HUES48 (cell line): ENCODE results near the gene ANO2.

Source experiments
- H3K27ac ChIP-seq: one replicate; pipeline ENCODE4 v1.7.0; 2013; ENCODE audit warnings: low read depth, low read length, inconsistent platforms
- H3K27me3 ChIP-seq: 2 replicates; pipeline ENCODE4 v1.6.1; 2013; ENCODE audit warnings: mild to moderate bottlenecking, low read length; ENCODE audit not compliant: control insufficient read depth, insufficient read depth
- H3K36me3 ChIP-seq: 2 replicates; pipeline ENCODE4 v1.6.1; 2013; ENCODE audit warnings: low read length; ENCODE audit not compliant: control insufficient read depth, insufficient read depth
- H3K4me1 ChIP-seq: 2 replicates; pipeline ENCODE4 v1.6.1; 2013; ENCODE audit warnings: mild to moderate bottlenecking, low read length; ENCODE audit not compliant: control insufficient read depth, insufficient read depth
- H3K4me3 ChIP-seq: 2 replicates; pipeline ENCODE4 v1.5.1; 2013; ENCODE audit warnings: mild to moderate bottlenecking, low read depth, low read length
- H3K9ac ChIP-seq: 2 replicates; pipeline ENCODE4 v1.6.1; 2013; ENCODE audit warnings: mild to moderate bottlenecking, low read depth, low read length, moderate library complexity
- H3K9me3 ChIP-seq: 2 replicates; pipeline ENCODE4 v1.6.1; 2013; ENCODE audit warnings: low read length; ENCODE audit not compliant: control insufficient read depth, insufficient read depth

Gene ANO2

DNA sequence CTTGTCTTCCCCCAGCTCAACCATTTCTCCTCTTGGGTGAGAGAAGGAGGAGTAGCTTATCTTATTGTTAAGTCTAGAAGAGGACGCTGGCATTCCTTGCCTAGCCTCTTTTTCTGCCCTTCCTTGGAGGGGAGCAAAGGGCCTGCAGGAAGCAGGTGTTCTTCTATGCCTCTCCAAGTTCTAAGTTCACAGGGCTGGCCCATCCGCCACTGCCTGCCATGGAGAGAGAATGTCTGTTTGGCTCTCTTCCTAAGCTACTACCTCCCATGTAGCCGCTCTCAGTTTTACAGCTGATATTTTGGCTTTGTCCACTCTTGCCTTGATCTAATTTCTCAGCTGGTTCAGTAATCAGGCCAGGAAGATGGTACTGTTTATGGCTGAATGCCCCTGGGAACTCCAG, 312.0 kb downstream of the ANO2 start:
- Histone ChIP-seq H3K4me3 (no peak overlapping the region), H3K4me1 (no peaks in the 10 kb centered on the region), H3K9ac (no peak overlapping the region), H3K36me3 (no peaks in the 10 kb centered on the region), H3K27ac (no peak overlapping the region), H3K27me3 (no peaks in the 10 kb centered on the region), H3K9me3 (no peaks in the 10 kb centered on the region)

GRCh38 chr12:5632453-5632852, 312.6 kb downstream of the ANO2 start:
- H3K9ac ChIP-seq = no peak overlapping the region
- H3K36me3 ChIP-seq = no peaks in the 10 kb centered on the region
- no peaks in the 10 kb centered on the region for H3K4me1 ChIP-seq
- no peak overlapping the region for H3K27ac ChIP-seq
- no peaks in the 10 kb centered on the region for H3K9me3 ChIP-seq
- no peaks in the 10 kb centered on the region for H3K27me3 ChIP-seq
- no peak overlapping the region for H3K4me3 ChIP-seq

DNA sequence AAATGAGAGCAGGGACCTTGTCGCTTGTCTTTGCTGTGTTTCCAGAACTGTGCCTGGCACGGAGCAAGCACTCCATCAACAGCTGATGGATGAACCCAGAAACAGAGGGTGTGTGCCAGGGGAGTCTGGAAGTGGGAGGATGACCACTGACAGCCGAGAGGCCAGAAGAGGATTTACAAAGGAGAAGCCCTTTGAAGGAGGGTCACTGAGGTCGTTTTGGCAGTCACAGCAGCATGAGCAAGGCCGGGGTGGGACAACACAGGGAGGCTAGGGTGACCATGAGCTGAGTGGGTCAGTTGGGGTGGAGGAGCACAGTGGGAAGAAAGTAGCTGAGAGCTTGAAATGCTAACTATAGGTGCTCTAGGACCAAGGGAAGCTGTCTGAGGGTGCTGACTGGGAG, 313.6 kb downstream of the ANO2 start:
- Histone ChIP-seq H3K9ac (no peak overlapping the region), H3K36me3 (no peaks in the 10 kb centered on the region), H3K4me1 (no peaks in the 10 kb centered on the region), H3K4me3 (no peak overlapping the region), H3K27me3 (no peaks in the 10 kb centered on the region), H3K9me3 (no peaks in the 10 kb centered on the region), H3K27ac (no peak overlapping the region)

- no peak overlapping the region for H3K4me3 ChIP-seq
- no peaks in the 10 kb centered on the region for H3K4me1 ChIP-seq
- H3K9ac ChIP-seq = no peak overlapping the region
- no peaks in the 10 kb centered on the region for H3K36me3 ChIP-seq
- no peak overlapping the region for H3K27ac ChIP-seq
- no peaks in the 10 kb centered on the region for H3K27me3 ChIP-seq
- H3K9me3 ChIP-seq = no peaks in the 10 kb centered on the region
Observed at GRCh38 chr12:5630726-5631125, 314.3 kb downstream of the ANO2 start.

DNA sequence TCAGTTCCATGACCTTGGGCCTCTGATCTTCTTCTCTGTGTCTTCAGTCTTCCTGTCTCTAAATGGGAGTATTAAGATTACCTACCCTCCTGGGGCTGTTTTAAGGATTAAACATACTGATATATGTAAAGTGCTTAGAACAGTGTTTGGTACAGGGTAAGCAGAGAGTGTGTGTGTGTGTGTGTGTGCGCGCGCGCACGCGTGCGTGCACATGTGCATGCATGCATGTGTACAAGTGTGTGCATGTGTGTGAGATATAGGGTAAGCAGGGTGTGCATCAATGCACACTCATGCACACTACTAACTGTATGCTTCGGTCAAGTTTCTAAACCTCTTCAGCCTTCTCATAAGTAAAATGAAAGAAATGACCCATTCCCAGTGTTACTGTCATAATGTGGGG, 316.6 kb downstream of the ANO2 start:
- Histone ChIP-seq H3K36me3 (no peaks in the 10 kb centered on the region), H3K27ac (no peak overlapping the region), H3K27me3 (no peaks in the 10 kb centered on the region), H3K9ac (no peak overlapping the region), H3K9me3 (no peaks in the 10 kb centered on the region), H3K4me1 (no peaks in the 10 kb centered on the region), H3K4me3 (no peak overlapping the region)

- no peaks in the 10 kb centered on the region for H3K27me3 ChIP-seq
- H3K9me3 ChIP-seq = no peaks in the 10 kb centered on the region
- H3K4me1 ChIP-seq = no peaks in the 10 kb centered on the region
Observed at GRCh38 chr12:5627053-5627630, 317.9 kb downstream of the ANO2 start.

GRCh38 chr12:5626151-5626550, 318.9 kb downstream of the ANO2 start:
- no peaks in the 10 kb centered on the region for H3K36me3 ChIP-seq
- no peak overlapping the region for H3K4me3 ChIP-seq
- H3K9me3 ChIP-seq = no peaks in the 10 kb centered on the region
- H3K4me1 ChIP-seq = no peaks in the 10 kb centered on the region
- no peak overlapping the region for H3K27ac ChIP-seq
- H3K27me3 ChIP-seq = no peaks in the 10 kb centered on the region
- no peak overlapping the region for H3K9ac ChIP-seq

More at GRCh38 chr12:5627053-5627630, 317.9 kb downstream of the ANO2 start:
- H3K4me3 ChIP-seq = no peak overlapping the region
- H3K36me3 ChIP-seq = no peaks in the 10 kb centered on the region
- no peak overlapping the region for H3K27ac ChIP-seq
- no peak overlapping the region for H3K9ac ChIP-seq

DNA sequence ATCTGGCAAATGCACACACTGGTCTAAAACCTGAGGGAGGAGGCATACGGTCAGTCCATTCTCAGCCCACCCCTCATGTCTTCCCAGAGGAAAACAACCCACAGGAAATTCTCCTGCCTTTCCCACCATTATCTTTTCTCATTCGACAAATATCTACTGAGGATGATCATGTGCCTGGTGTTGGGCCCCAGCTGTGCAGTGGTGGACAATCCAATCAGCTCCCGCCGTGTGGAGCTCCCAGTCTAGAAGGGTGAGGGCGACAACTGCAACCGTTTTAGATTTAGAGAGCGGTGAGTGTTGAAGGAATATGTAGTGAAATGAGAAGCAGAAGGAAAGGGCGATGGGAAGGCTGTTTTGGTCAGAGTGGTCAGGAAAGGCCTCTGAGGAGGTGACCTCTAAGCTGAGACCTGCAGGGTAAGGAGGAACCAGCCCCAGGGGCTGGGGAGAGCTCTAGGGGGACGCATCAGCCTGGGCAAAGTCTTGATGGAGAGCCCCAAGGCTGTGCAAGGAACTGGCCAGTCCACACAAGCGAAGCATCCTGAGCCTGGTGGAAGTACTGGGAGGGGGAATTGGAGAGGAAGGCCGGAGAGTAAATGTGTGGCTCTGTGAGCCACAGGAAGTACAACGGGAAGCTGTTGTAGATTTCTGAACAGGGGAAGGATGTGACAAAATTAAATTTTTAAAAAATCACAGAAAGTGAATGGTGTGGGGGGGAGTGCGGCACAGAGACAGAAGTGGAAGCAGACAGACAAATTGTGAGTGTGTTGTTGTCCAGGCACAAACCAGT, 320.4 kb downstream of the ANO2 start:
- H3K4me3 ChIP-seq = no peak overlapping the region
- no peaks in the 10 kb centered on the region for H3K4me1 ChIP-seq
- H3K27me3 ChIP-seq = no peaks in the 10 kb centered on the region

DNA sequence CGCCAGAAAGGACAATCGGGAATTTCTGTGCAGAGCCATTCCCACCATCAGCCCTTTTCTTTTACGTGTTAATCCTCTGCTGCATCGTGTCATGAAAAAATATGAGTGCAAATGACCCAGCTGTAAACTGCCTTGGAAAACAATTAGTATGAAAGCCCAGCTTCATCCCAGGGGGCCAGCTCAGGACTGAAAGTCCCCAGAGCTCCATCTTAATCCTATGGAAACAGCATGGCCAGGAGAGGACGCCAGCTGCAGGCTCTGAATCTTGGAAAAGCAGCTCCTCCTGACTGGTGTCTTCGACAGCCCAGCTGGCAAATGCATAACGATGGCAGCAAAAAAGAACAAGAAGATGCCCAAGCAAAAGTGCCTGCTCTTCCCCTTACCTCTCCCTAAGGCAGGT, 321.6 kb downstream of the ANO2 start:
- no peak overlapping the region for H3K4me3 ChIP-seq
- H3K27me3 ChIP-seq = no peaks in the 10 kb centered on the region
- H3K9me3 ChIP-seq = no peaks in the 10 kb centered on the region
- no peaks in the 10 kb centered on the region for H3K4me1 ChIP-seq
- H3K27ac ChIP-seq = no peak overlapping the region
- no peak overlapping the region for H3K9ac ChIP-seq
- H3K36me3 ChIP-seq = no peaks in the 10 kb centered on the region

More for the DNA sequence above, 320.4 kb downstream of the ANO2 start:
- Histone ChIP-seq H3K9ac (no peak overlapping the region), H3K9me3 (no peaks in the 10 kb centered on the region), H3K36me3 (no peaks in the 10 kb centered on the region), H3K27ac (no peak overlapping the region)

DNA sequence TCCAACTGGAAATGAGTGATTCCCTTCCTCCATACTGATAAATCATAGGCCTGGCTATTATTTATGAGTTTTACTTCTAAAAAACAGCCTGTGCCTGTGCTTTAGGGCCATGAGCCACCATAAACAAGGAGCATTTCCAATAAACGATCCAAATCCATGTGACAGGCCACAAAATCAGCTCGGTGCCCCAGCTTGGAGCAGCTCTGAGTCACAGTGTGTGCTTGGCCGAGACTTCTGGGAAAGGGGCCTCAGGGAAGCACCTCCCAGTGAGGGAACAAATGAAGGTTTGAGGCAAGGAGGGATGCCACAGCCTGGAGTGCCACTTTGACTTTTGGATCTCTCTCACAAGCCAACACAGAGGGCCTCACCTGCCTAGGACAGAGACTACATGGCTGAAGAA, 322.8 kb downstream of the ANO2 start:
- H3K4me3 ChIP-seq = no peak overlapping the region
- no peaks in the 10 kb centered on the region for H3K36me3 ChIP-seq
- no peak overlapping the region for H3K9ac ChIP-seq
- no peak overlapping the region for H3K27ac ChIP-seq
- no peaks in the 10 kb centered on the region for H3K9me3 ChIP-seq
- no peaks in the 10 kb centered on the region for H3K4me1 ChIP-seq
- no peaks in the 10 kb centered on the region for H3K27me3 ChIP-seq

DNA sequence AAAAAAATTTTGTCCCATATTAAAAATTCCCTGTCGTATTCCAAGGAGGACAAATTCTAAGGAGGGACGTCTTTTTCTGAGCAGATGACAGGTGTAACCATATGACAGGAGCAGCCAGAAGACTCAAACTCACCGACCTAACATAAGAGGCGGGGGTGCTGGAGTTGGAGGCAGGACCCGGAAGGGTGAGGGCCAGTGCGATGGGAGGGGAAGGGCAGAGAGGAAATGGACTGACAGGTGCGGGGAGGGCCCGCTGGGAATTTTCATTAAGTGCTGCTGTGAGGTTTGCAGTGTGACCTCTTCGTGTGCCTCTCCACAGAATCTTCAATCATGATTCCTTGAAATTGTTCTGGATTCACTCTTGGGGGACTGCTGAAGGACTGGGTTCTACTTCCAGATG, 323.7 kb downstream of the ANO2 start:
- no peaks in the 10 kb centered on the region for H3K36me3 ChIP-seq
- no peak overlapping the region for H3K27ac ChIP-seq
- no peaks in the 10 kb centered on the region for H3K27me3 ChIP-seq
- H3K9me3 ChIP-seq = no peaks in the 10 kb centered on the region
- no peak overlapping the region for H3K4me3 ChIP-seq
- no peak overlapping the region for H3K9ac ChIP-seq
- no peaks in the 10 kb centered on the region for H3K4me1 ChIP-seq
